ENCODE measurements around the gene PIH1D1.

Gene PIH1D1

GRCh38 chr19:49408816-49409440, 42.7 kb downstream of the PIH1D1 start:
- DNase-seq (ENCODE audit: low spot score in 2 of 2), result no peak
- Histone ChIP-seq H3K9me3 (no peaks in the 10 kb centered on the region), H3K4me3 (no peak overlapping the region), H3K27me3 (ENCODE audit: low read depth) (no peaks in the 10 kb centered on the region), H3K4me1 (no peaks in the 10 kb centered on the region), H3K36me3 (replicated peaks) (no peaks in the 10 kb centered on the region)
- in situ Hi-C loops (cut with MboI; ENCODE audit: low sequenced_read_pairs), result no loop called here

GRCh38 chr19:49407482-49408015, 44.1 kb downstream of the PIH1D1 start:
- Histone ChIP-seq H3K9me3 (no peaks in the 10 kb centered on the region), H3K4me3 (no peak overlapping the region), H3K4me1 (no peaks in the 10 kb centered on the region), H3K36me3 (replicated peaks) (no peaks in the 10 kb centered on the region), H3K27me3 (ENCODE audit: low read depth) (no peaks in the 10 kb centered on the region)
- no peak for DNase-seq (ENCODE audit: low spot score in 2 of 2)
- in situ Hi-C loops (cut with MboI; ENCODE audit: low sequenced_read_pairs), result no loop called here

GRCh38 chr19:49407079-49407478, 44.5 kb downstream of the PIH1D1 start:
- Histone ChIP-seq H3K4me3 (no peak overlapping the region), H3K4me1 (no peaks in the 10 kb centered on the region), H3K36me3 (replicated peaks) (no peaks in the 10 kb centered on the region), H3K9me3 (no peaks in the 10 kb centered on the region), H3K27me3 (ENCODE audit: low read depth) (no peaks in the 10 kb centered on the region)
- in situ Hi-C loops (cut with MboI; ENCODE audit: low sequenced_read_pairs), result no loop called here
- DNase-seq (ENCODE audit: low spot score in 2 of 2), result no peak

- no peaks in the 10 kb centered on the region for H3K27me3 ChIP-seq (ENCODE audit: low read depth)
- no peaks in the 10 kb centered on the region for H3K36me3 ChIP-seq (replicated peaks)
- DNase-seq (ENCODE audit: low spot score in 2 of 2), result no peak
- no peaks in the 10 kb centered on the region for H3K4me1 ChIP-seq
- no peaks in the 10 kb centered on the region for H3K9me3 ChIP-seq
- in situ Hi-C loops (cut with MboI; ENCODE audit: low sequenced_read_pairs), result no loop called here
- no peak overlapping the region for H3K4me3 ChIP-seq
Observed at GRCh38 chr19:49403404-49404187, 48.0 kb downstream of the PIH1D1 start.

- in situ Hi-C loops (cut with MboI; ENCODE audit: low sequenced_read_pairs), result no loop called here
- Histone ChIP-seq H3K27me3 (ENCODE audit: low read depth) (no peaks in the 10 kb centered on the region), H3K4me1 (no peaks in the 10 kb centered on the region), H3K9me3 (no peaks in the 10 kb centered on the region), H3K36me3 (replicated peaks) (no peaks in the 10 kb centered on the region), H3K4me3 (no peak overlapping the region)
- DNase-seq (ENCODE audit: low spot score in 2 of 2), result no peak
Observed at GRCh38 chr19:49400029-49400428, 51.6 kb downstream of the PIH1D1 start.

- in situ Hi-C loops (cut with MboI; ENCODE audit: low sequenced_read_pairs), result no loop called here
- H3K4me3 ChIP-seq, result no peak overlapping the region
- H3K4me1 ChIP-seq, result no peaks in the 10 kb centered on the region
- H3K9me3 ChIP-seq, result no peaks in the 10 kb centered on the region
- DNase-seq (ENCODE audit: low spot score in 2 of 2), result no peak
- no peaks in the 10 kb centered on the region for H3K36me3 ChIP-seq (replicated peaks)
- no peaks in the 10 kb centered on the region for H3K27me3 ChIP-seq (ENCODE audit: low read depth)
Observed at GRCh38 chr19:49398931-49399330, 52.7 kb downstream of the PIH1D1 start.

- DNase-seq (ENCODE audit: low spot score in 2 of 2), result no peak
- H3K27me3 ChIP-seq (ENCODE audit: low read depth), result no peaks in the 10 kb centered on the region
- H3K36me3 ChIP-seq (replicated peaks), result no peaks in the 10 kb centered on the region
- H3K9me3 ChIP-seq, result no peaks in the 10 kb centered on the region
- in situ Hi-C loops (cut with MboI; ENCODE audit: low sequenced_read_pairs), result no loop called here
- H3K4me1 ChIP-seq, result no peaks in the 10 kb centered on the region
- no peak overlapping the region for H3K4me3 ChIP-seq
Observed at GRCh38 chr19:49398001-49398615, 53.5 kb downstream of the PIH1D1 start.

GRCh38 chr19:49396738-49397505, 54.7 kb downstream of the PIH1D1 start:
- H3K27me3 ChIP-seq (ENCODE audit: low read depth), result no peaks in the 10 kb centered on the region; the same call in 1 of the 2 replicates
- no peak overlapping the region for H3K4me3 ChIP-seq
- DNase-seq (ENCODE audit: low spot score in 2 of 2), result no peak
- in situ Hi-C loops (cut with MboI; ENCODE audit: low sequenced_read_pairs), result no loop called here
- no peaks in the 10 kb centered on the region for H3K4me1 ChIP-seq
- no peaks in the 10 kb centered on the region for H3K36me3 ChIP-seq (replicated peaks)
- H3K9me3 ChIP-seq, result no peaks in the 10 kb centered on the region

Measured in HAP-1 (cell line).